ENCODE measurements around the gene GPRIN3. TPM values are rescaled to one million over a fixed set of nuclear protein-coding genes. Genes with fewer than 3 reads are reported as not detected.

Gene GPRIN3
- total RNA-seq, 1 experiment from 2014 or later = 0.39 TPM

DNA sequence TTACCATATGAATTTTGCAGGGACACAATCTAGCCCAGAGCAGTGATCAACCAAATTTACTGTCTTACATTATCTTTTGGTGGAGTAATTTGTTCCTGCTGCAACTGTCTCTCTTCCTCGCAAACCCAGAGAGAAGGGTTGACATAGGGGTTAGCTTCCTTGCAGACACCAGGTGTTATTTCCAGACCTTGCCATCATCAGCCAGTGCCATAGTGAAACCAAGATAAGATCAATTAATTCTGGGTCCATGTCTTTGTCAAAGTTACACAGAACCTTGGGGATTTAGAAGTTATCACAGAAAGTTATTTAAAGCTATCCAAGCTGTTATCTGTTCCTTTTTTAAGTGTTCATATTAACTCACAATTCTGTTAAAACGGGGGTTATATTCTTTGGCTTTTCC lies 23.6 kb upstream of the GPRIN3 start (continued):
- TF ChIP-seq, protein P1, sequence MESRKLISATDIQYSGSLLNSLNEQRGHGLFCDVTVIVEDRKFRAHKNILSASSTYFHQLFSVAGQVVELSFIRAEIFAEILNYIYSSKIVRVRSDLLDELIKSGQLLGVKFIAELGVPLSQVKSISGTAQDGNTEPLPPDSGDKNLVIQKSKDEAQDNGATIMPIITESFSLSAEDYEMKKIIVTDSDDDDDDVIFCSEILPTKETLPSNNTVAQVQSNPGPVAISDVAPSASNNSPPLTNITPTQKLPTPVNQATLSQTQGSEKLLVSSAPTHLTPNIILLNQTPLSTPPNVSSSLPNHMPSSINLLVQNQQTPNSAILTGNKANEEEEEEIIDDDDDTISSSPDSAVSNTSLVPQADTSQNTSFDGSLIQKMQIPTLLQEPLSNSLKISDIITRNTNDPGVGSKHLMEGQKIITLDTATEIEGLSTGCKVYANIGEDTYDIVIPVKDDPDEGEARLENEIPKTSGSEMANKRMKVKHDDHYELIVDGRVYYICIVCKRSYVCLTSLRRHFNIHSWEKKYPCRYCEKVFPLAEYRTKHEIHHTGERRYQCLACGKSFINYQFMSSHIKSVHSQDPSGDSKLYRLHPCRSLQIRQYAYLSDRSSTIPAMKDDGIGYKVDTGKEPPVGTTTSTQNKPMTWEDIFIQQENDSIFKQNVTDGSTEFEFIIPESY (IDR thresholded peaks at IDR 0.05; ENCODE audit: extremely low read depth, insufficient replicate concordance, low read length) = no peak
- TF ChIP-seq CEBPB (IDR thresholded peaks at IDR 0.05; ENCODE audit: low read depth) = no peak
- no peak for TF ChIP-seq ELF1 (IDR thresholded peaks at IDR 0.05; ENCODE audit: borderline replicate concordance, low read depth)
- TF ChIP-seq ZNF274 (IDR thresholded peaks at IDR 0.05; ENCODE audit: low read depth, low read length) = no peak
- TF ChIP-seq, protein P2, sequence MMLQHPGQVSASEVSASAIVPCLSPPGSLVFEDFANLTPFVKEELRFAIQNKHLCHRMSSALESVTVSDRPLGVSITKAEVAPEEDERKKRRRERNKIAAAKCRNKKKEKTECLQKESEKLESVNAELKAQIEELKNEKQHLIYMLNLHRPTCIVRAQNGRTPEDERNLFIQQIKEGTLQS (IDR thresholded peaks at IDR 0.05) = no peak
- no peak for TF ChIP-seq TCF7L2 (IDR thresholded peaks at IDR 0.05; ENCODE audit: borderline replicate concordance, extremely low read depth, insufficient read depth, insufficient read length)
- no peak for TF ChIP-seq EZH2phosphoT487 (IDR thresholded peaks at IDR 0.05; ENCODE audit: borderline replicate concordance)
- TF ChIP-seq YY1 (IDR thresholded peaks at IDR 0.05; ENCODE audit: extremely low read depth, insufficient replicate concordance, low read depth, low read length) = no peak
- no peak for TF ChIP-seq SP1 (IDR thresholded peaks at IDR 0.05; ENCODE audit: low read depth)

DNA sequence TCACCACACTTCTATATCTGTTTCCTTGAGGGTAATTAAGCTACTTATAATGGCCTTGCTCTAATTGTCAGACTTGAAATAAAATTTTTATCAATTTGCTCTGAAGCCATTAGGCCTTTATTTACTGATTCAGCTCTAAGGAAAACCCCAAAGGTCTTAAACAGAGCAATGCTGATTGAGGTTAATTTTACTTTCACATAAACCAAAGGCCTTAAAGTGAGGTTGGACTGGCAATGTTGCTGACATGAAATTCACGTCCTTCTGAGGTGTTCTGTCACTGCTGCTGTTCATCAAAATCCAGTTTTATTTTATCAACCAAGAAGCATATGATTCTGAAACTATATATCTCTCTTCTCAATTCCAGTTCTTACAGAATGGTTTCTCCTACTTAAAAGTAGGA lies 21.7 kb upstream of the GPRIN3 start:
- Histone ChIP-seq H3K9me3 (ENCODE audit: control insufficient read depth in 1 of 2, insufficient read depth in 1 of 2, low read depth in 1 of 2, low read length in 2 of 2) (no peaks in the 10 kb centered on the region), H3K36me3 (ENCODE audit: control insufficient read depth in 1 of 2, insufficient read depth in 2 of 2, low read length in 2 of 2) (no peaks in the 10 kb centered on the region), H3K27ac (ENCODE audit: low read depth, low read length) (no peak overlapping the region), H3K4me1 (ENCODE audit: control insufficient read depth in 1 of 2, insufficient read depth in 2 of 2, low read length in 2 of 2) (no peaks in the 10 kb centered on the region), H3K9me2 (ENCODE audit: insufficient read depth) (no peaks in the 10 kb centered on the region), H3K27me3 (ENCODE audit: insufficient read depth, low read length) (no peaks in the 10 kb centered on the region), H3K4me3 (replicated peaks in 1 of 2; ENCODE audit: low read depth in 1 of 2, low read length in 2 of 2) (no peak overlapping the region), H3K4me2 (ENCODE audit: low read length) (no peak overlapping the region), H3K9ac (ENCODE audit: low read length) (no peak overlapping the region), H2AFZ (ENCODE audit: low read depth, low read length, poor library complexity, severe bottlenecking) (no peak overlapping the region), H4K20me1 (ENCODE audit: insufficient read depth) (no peaks in the 10 kb centered on the region), H3K79me2 (ENCODE audit: insufficient read depth, low read length) (no peaks in the 10 kb centered on the region)
- BruUV-seq (replicated peaks) = no TSS peak
- no peak for DNase-seq (ENCODE audit: low read depth, low spot score)
- intact Hi-C loops (cut with micrococcal nuclease) = no loop called here
- CTCF ChIA-PET = no interaction called here
- ATAC-seq = no peak
- POLR2A ChIA-PET = no interaction called here
- RAD21 ChIA-PET (ENCODE audit: low non-redundant PET in 1 of 2, low total read pairs in 2 of 2, uncharacterized antibody in 2 of 2, unreplicated experiment in 2 of 2) = no interaction called here
- TF ChIP-seq JUND (IDR thresholded peaks at IDR 0.05) = no peak
- no peak for TF ChIP-seq EZH2phosphoT487 (IDR thresholded peaks at IDR 0.05; ENCODE audit: borderline replicate concordance)
- TF ChIP-seq, protein P3, sequence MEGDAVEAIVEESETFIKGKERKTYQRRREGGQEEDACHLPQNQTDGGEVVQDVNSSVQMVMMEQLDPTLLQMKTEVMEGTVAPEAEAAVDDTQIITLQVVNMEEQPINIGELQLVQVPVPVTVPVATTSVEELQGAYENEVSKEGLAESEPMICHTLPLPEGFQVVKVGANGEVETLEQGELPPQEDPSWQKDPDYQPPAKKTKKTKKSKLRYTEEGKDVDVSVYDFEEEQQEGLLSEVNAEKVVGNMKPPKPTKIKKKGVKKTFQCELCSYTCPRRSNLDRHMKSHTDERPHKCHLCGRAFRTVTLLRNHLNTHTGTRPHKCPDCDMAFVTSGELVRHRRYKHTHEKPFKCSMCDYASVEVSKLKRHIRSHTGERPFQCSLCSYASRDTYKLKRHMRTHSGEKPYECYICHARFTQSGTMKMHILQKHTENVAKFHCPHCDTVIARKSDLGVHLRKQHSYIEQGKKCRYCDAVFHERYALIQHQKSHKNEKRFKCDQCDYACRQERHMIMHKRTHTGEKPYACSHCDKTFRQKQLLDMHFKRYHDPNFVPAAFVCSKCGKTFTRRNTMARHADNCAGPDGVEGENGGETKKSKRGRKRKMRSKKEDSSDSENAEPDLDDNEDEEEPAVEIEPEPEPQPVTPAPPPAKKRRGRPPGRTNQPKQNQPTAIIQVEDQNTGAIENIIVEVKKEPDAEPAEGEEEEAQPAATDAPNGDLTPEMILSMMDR (IDR thresholded peaks at IDR 0.05 in 2 of 3, conservative IDR thresholded peaks at IDR 0.05 in 1 of 3; ENCODE audit: borderline replicate concordance in 1 of 3, insufficient read depth in 1 of 3, low read depth in 2 of 3, low read length in 2 of 3) = no peak
- TF ChIP-seq, protein P4, sequence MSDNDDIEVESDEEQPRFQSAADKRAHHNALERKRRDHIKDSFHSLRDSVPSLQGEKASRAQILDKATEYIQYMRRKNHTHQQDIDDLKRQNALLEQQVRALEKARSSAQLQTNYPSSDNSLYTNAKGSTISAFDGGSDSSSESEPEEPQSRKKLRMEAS (IDR thresholded peaks at IDR 0.05) = no peak
- no peak for TF ChIP-seq EGR1 (IDR thresholded peaks at IDR 0.05; ENCODE audit: low read depth)
- no peak for TF ChIP-seq RAD21 (IDR thresholded peaks at IDR 0.05; ENCODE audit: low read depth)
- TF ChIP-seq, protein P2 (IDR thresholded peaks at IDR 0.05) = no peak
- TF ChIP-seq FOSL1 (IDR thresholded peaks at IDR 0.05; ENCODE audit: low read depth) = no peak
- TF ChIP-seq POLR2AphosphoS5 (IDR thresholded peaks at IDR 0.05; ENCODE audit: low read depth, low read length) = no peak
- no peak for TF ChIP-seq SP1 (IDR thresholded peaks at IDR 0.05; ENCODE audit: low read depth)
- no peak for TF ChIP-seq TCF7L2 (IDR thresholded peaks at IDR 0.05; ENCODE audit: borderline replicate concordance, extremely low read depth, insufficient read depth, insufficient read length)
- TF ChIP-seq POLR2A (IDR thresholded peaks at IDR 0.05; ENCODE audit: borderline replicate concordance, extremely low read depth, insufficient read depth, insufficient read length) = no peak
- no peak for TF ChIP-seq EZH2 (IDR thresholded peaks at IDR 0.05)
- TF ChIP-seq SRF (IDR thresholded peaks at IDR 0.05; ENCODE audit: low read depth) = no peak

Measured in HCT116 (cell line).